HG02981 (cell line): ENCODE data around the gene TIMM9.
"Not testable (repeated sequence)": the region's sequence is repeated elsewhere in the genome, so short reads cannot be mapped to it uniquely, and the experiment has no call there.

Source experiments
- ATAC-seq: cut with Tn5 transposase; IDR thresholded peaks from one replicate; pipeline ENCODE4 v1.9.1; 2021; ENCODE audit warnings: mild to moderate bottlenecking, moderate library complexity; ENCODE audit not compliant: unreplicated experiment

TIMM9 gene

GRCh38 chr14:58398895-58399294 is 28.4 kb downstream of the TIMM9 start:
- no peak for ATAC-seq

GRCh38 chr14:58398495-58398894 is 28.8 kb downstream of the TIMM9 start:
- no peak for ATAC-seq

- ATAC-seq: no peak
Measured at GRCh38 chr14:58397156-58397555, 30.2 kb downstream of the TIMM9 start.

GRCh38 chr14:58395812-58396788 is 31.2 kb downstream of the TIMM9 start, which contains the start of gene TOMM20L:
TOMM20L (plus strand) TSS chr14:58395930; CDS start chr14:58395958, 28 bp downstream.
- ATAC-seq: peak; percentile 92

- no peak for ATAC-seq
Measured at GRCh38 chr14:58395562-58395811, 31.8 kb downstream of the TIMM9 start.

GRCh38 chr14:58390830-58391229 is 36.5 kb downstream of the TIMM9 start:
- no peak for ATAC-seq

- no peak for ATAC-seq
Measured at GRCh38 chr14:58376791-58377190, 50.5 kb downstream of the TIMM9 start.

GRCh38 chr14:58368956-58369355 is 58.4 kb downstream of the TIMM9 start:
- ATAC-seq: no peak

- ATAC-seq: no peak
Measured at GRCh38 chr14:58367296-58367695, 60.0 kb downstream of the TIMM9 start.

GRCh38 chr14:58364316-58364715 is 63.0 kb downstream of the TIMM9 start:
- ATAC-seq: no peak

- no peak for ATAC-seq
Measured at GRCh38 chr14:58362798-58363412, 64.4 kb downstream of the TIMM9 start.

GRCh38 chr14:58362272-58362671 is 65.1 kb downstream of the TIMM9 start:
- ATAC-seq: not testable (repeated sequence)
